MM.1S (cell line): ENCODE data around the gene TIMM23.
"Not testable (repeated sequence)": the region's sequence is repeated elsewhere in the genome, so short reads cannot be mapped to it uniquely, and the experiment has no call there.

Experiments
- CTCF ChIP-seq: fragments of 300-600 bp; sonication (generic); IDR thresholded peaks from 2 replicates; pipeline ENCODE4 v1.5.1; 2016; ENCODE audit warnings: antibody characterized with exemption, low read length, mixed read lengths
- EZH2 ChIP-seq: fragments of 300-600 bp; sonication (generic); optimal IDR thresholded peaks from 2 replicates; pipeline ENCODE3; 2017; ENCODE audit warnings: low read depth, mild to moderate bottlenecking, antibody characterized with exemption, low read length, mixed read lengths
- EZH2phosphoT487 ChIP-seq: fragments of 300-600 bp; sonication (generic); IDR thresholded peaks from 2 replicates; pipeline ENCODE4 v1.6.1; 2018; ENCODE audit warnings: antibody characterized with exemption, low read length

GRCh38 chr10:45941196-45941595 is 31.1 kb upstream of the TIMM23 start:
- TF ChIP-seq EZH2, CTCF, EZH2phosphoT487: not testable (repeated sequence)
